ENCODE measurements around the gene ACOXL.

ACOXL gene

GRCh38 chr2:110780461-110780860 lies 48.1 kb downstream of the ACOXL start:
- H3K4me3 ChIP-seq (ENCODE audit: low read depth, low read length): no peak overlapping the region
- in situ Hi-C loops (cut with HindIII; ENCODE audit: low sequenced_read_pairs): no loop called here
- no peak for TF ChIP-seq CTCF (IDR thresholded peaks at IDR 0.05; ENCODE audit: low read depth, low read length)
- DNase-seq (ENCODE audit: low read depth, low spot score): no peak

GRCh38 chr2:110783196-110783873 lies 51.0 kb downstream of the ACOXL start:
- no peak for TF ChIP-seq CTCF (IDR thresholded peaks at IDR 0.05; ENCODE audit: low read depth, low read length)
- no peak overlapping the region for H3K4me3 ChIP-seq (ENCODE audit: low read depth, low read length)
- in situ Hi-C loops (cut with HindIII; ENCODE audit: low sequenced_read_pairs): no loop called here
- DNase-seq (ENCODE audit: low read depth, low spot score): no peak

- H3K4me3 ChIP-seq (ENCODE audit: low read depth, low read length): no peak overlapping the region
Measured at GRCh38 chr2:110784047-110784631, 51.8 kb downstream of the ACOXL start.

GRCh38 chr2:110785439-110785838 lies 53.1 kb downstream of the ACOXL start:
- no peak for DNase-seq (ENCODE audit: low read depth, low spot score)
- H3K4me3 ChIP-seq (ENCODE audit: low read depth, low read length): no peak overlapping the region
- TF ChIP-seq CTCF (IDR thresholded peaks at IDR 0.05; ENCODE audit: low read depth, low read length): no peak
- in situ Hi-C loops (cut with HindIII; ENCODE audit: low sequenced_read_pairs): no loop called here

More at GRCh38 chr2:110784047-110784631, 51.8 kb downstream of the ACOXL start:
- no peak for TF ChIP-seq CTCF (IDR thresholded peaks at IDR 0.05; ENCODE audit: low read depth, low read length)
- in situ Hi-C loops (cut with HindIII; ENCODE audit: low sequenced_read_pairs): no loop called here
- no peak for DNase-seq (ENCODE audit: low read depth, low spot score)

GRCh38 chr2:110788976-110789375 lies 56.6 kb downstream of the ACOXL start:
- no peak for TF ChIP-seq CTCF (IDR thresholded peaks at IDR 0.05; ENCODE audit: low read depth, low read length)
- DNase-seq (ENCODE audit: low read depth, low spot score): no peak
- in situ Hi-C loops (cut with HindIII; ENCODE audit: low sequenced_read_pairs): no loop called here
- no peak overlapping the region for H3K4me3 ChIP-seq (ENCODE audit: low read depth, low read length)

GRCh38 chr2:110789706-110790105 lies 57.3 kb downstream of the ACOXL start:
- H3K4me3 ChIP-seq (ENCODE audit: low read depth, low read length): no peak overlapping the region
- no peak for DNase-seq (ENCODE audit: low read depth, low spot score)
- no peak for TF ChIP-seq CTCF (IDR thresholded peaks at IDR 0.05; ENCODE audit: low read depth, low read length)
- in situ Hi-C loops (cut with HindIII; ENCODE audit: low sequenced_read_pairs): no loop called here

Measured in astrocyte of the spinal cord (primary cell).